Testis (tissue), 3 donors: ENCODE data around the gene FBH1. TPM values are rescaled to one million over a fixed set of nuclear protein-coding genes. Genes with fewer than 3 reads are reported as not detected.

Experiments used
- DNase-seq: peaks from one replicate; pipeline ENCODE4 v3.0.0-alpha.2; 2019
- H3K27ac ChIP-seq, 2 donors: fragments of 200-600 bp; sonication (generic); one replicate each; pipeline ENCODE4 v1.5.1; 2019
- H3K27me3 ChIP-seq: fragments of 200-600 bp; sonication (generic); one replicate; pipeline ENCODE4 v1.5.1; 2019
- H3K36me3 ChIP-seq: fragments of 200-600 bp; sonication (generic); one replicate; pipeline ENCODE4 v1.5.1; 2017; ENCODE audit warnings: low read depth; ENCODE audit errors: missing control alignments
- H3K4me1 ChIP-seq: fragments of 200-600 bp; sonication (generic); one replicate; pipeline ENCODE4 v1.5.1; 2019
- H3K4me3 ChIP-seq, 2 donors: fragments of 200-600 bp; sonication (generic); one replicate each; pipeline ENCODE4 v1.5.1; 2017 to 2019
- H3K9me3 ChIP-seq: fragments of 200-600 bp; sonication (generic); one replicate; pipeline ENCODE4 v1.5.1; 2017
- POLR2A ChIP-seq: fragments of 450-650 bp; IDR thresholded peaks from one replicate; pipeline ENCODE4 v1.6.1; 2017; ENCODE audit warnings: antibody characterized with exemption, mild to moderate bottlenecking, moderate library complexity
- WGBS, 2 donors: methylation state at CpG; one replicate each; pipeline ENCODE4 v1.1.5; 2018; 5-methylcytosine and 5-hydroxymethylcytosine counted together
- intact Hi-C: fragments of 100-400 bp; cut with DNase I; formaldehyde crosslinking; loops from one replicate; pipeline ENCODE4 v1.15.1; 2023; ENCODE audit warnings: low total_unique reads
- polyA plus RNA-seq: library from polyadenylated mRNA; stranded (reverse); fragments of 350-450 nt; fragmentation: Illumina TruSeq; extraction: RNeasy Lipid Tissue Mini Kit (QIAGEN cat#74804); gene quantifications from one replicate; pipeline ENCODE4 v1.2.3, GENCODE V29; 2014; ENCODE audit warnings: low read depth, low replicate concordance; ENCODE audit not compliant: insufficient read depth
- total RNA-seq, 2 donors: library from RNA; depleted of rRNA; stranded (reverse); fragments of >200 nt; gene quantifications; one replicate each; pipeline ENCODE4 v1.2.3, GENCODE V29; 2016
- TF ChIP-seq, protein P1 (sequence below), 3 experiments: fragments of 450-650 bp in 2 of 3; fragments of 200-600 bp in 1 of 3; sonication (generic) in 1 of 3; IDR thresholded peaks; one replicate each; pipeline ENCODE4 v1.5.1; 2016 to 2019; ENCODE audit warnings: antibody characterized with exemption in 3 of 3, mild to moderate bottlenecking in 2 of 3, moderate library complexity in 1 of 3

The FBH1 gene
- total and polyA plus RNA-seq, 3 donors from 2014 or later: 91.6 to 203 (median 174) TPM

- H3K4me3 ChIP-seq: no peak overlapping the region
- no peaks in the 10 kb centered on the region for H3K36me3 ChIP-seq
- intact Hi-C loops: no loop called here
- no peaks in the 10 kb centered on the region for H3K9me3 ChIP-seq
- WGBS, 2 donors: 83 to 84% methylated on average over 16 of the region's 16 CpGs
- peaks cover 14% of the 10 kb centered on the region for H3K4me1 ChIP-seq
- DNase-seq: peak; percentile 34
- H3K27ac ChIP-seq: no peak overlapping the region
- H3K27me3 ChIP-seq: no peaks in the 10 kb centered on the region
- TF ChIP-seq, protein P1, sequence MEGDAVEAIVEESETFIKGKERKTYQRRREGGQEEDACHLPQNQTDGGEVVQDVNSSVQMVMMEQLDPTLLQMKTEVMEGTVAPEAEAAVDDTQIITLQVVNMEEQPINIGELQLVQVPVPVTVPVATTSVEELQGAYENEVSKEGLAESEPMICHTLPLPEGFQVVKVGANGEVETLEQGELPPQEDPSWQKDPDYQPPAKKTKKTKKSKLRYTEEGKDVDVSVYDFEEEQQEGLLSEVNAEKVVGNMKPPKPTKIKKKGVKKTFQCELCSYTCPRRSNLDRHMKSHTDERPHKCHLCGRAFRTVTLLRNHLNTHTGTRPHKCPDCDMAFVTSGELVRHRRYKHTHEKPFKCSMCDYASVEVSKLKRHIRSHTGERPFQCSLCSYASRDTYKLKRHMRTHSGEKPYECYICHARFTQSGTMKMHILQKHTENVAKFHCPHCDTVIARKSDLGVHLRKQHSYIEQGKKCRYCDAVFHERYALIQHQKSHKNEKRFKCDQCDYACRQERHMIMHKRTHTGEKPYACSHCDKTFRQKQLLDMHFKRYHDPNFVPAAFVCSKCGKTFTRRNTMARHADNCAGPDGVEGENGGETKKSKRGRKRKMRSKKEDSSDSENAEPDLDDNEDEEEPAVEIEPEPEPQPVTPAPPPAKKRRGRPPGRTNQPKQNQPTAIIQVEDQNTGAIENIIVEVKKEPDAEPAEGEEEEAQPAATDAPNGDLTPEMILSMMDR (IDR thresholded peaks at IDR 0.05): no peak
- no peak for TF ChIP-seq POLR2A
Measured at GRCh38 chr10:5942474-5942873, 52.4 kb downstream of the FBH1 start.

- 38 to 64% methylated on average over 12 to 15 of the region's 15 CpGs for WGBS, 2 donors
- intact Hi-C loops: no loop called here
- Histone ChIP-seq H3K27ac (peak overlapping the region; percentile 70 to 80), H3K4me1 (peaks cover 14% of the 10 kb centered on the region), H3K27me3 (no peaks in the 10 kb centered on the region), H3K9me3 (no peaks in the 10 kb centered on the region), H3K36me3 (no peaks in the 10 kb centered on the region), H3K4me3 (no peak overlapping the region)
- no peak for DNase-seq
- no peak for TF ChIP-seq POLR2A
- TF ChIP-seq, protein P1 (IDR thresholded peaks at IDR 0.05): no peak
Measured at GRCh38 chr10:5943536-5943935, 53.5 kb downstream of the FBH1 start.

DNA sequence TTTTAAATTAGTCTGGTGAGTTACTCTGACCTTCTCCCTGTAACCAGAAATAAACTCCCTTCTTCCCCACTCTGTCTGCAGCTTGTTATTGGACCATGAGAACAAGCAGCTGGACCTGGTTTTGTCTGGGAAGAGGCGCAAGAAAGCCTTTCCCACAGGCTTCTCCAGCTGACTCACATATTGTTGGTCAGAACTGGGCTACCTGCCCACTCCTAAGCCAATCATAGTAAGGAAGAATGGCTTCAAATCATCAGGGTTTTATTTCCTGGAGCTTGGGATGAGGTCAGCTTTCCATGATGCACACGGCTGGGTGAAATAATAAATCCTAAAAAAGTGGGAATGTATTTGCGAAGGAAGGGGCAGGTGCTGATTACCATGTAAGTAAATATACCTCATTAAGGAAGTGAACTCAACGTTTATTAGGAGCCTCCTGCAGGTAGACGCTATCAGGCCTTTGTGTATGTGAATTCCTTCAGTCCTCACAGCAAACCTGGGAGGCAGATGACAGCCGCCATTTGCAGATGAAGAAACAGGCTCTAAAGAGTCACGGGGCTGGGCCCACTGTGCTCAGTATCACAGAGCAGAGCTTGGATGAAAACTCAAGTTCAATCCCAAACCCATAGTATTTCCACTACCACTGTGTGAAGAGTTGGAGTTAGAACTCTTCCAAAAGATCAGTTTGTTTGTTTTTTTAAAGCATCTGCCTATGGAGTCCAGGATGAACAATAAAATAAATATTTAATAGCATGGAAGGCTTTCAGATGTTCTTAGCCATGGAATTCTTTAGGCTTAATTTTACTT is 54.5 kb downstream of the FBH1 start:
- 51 to 60% methylated on average over 7 of the region's 7 CpGs for WGBS, 2 donors
- Histone ChIP-seq H3K4me1 (peaks cover 14% of the 10 kb centered on the region), H3K27ac (peak overlapping the region in 1 of 2 donors; percentile 80), H3K36me3 (no peaks in the 10 kb centered on the region), H3K4me3 (no peak overlapping the region), H3K9me3 (no peaks in the 10 kb centered on the region), H3K27me3 (no peaks in the 10 kb centered on the region)
- DNase-seq: peak; percentile 84
- TF ChIP-seq POLR2A: no peak
- TF ChIP-seq, protein P1 (IDR thresholded peaks at IDR 0.05): no peak
- intact Hi-C loops: no loop called here

DNA sequence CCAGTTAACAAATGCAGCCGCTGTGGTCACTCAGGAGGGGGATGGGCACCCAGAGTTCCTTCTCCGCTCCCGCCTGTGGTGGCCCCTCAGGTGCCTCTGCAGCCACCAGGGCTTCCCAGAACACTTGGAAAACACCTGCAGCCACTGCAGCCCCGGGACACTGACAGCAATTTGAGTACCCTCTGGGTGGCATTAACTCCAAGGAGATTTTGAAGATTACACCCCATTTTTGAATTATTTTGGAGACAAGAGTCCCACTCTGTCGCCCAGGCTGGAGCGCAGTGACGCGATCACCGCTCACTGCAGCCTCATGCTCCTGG is 55.1 kb downstream of the FBH1 start:
- WGBS, 2 donors: 74 to 94% methylated on average over 9 of the region's 9 CpGs
- Histone ChIP-seq H3K27ac (peak overlapping the region in 1 of 2 donors; percentile 80), H3K4me3 (no peak overlapping the region), H3K4me1 (peaks cover 14% of the 10 kb centered on the region), H3K27me3 (no peaks in the 10 kb centered on the region), H3K36me3 (no peaks in the 10 kb centered on the region), H3K9me3 (no peaks in the 10 kb centered on the region)
- DNase-seq: no peak
- intact Hi-C loops: no loop called here
- no peak for TF ChIP-seq POLR2A
- TF ChIP-seq, protein P1 (IDR thresholded peaks at IDR 0.05): no peak
